Heart left ventricle (tissue), 16 donors: Measurements from ENCODE around the gene SNRPD3. TPM values are rescaled to one million over a fixed set of nuclear protein-coding genes. Genes with fewer than 3 reads are reported as not detected.

Experiments
- ATAC-seq, 4 donors: fragments of 200-7000 bp; cut with Tn5 transposase; one replicate each; pipeline ENCODE4 v1.9.1; 2020 to 2022; ENCODE audit warnings: moderate library complexity in 4 of 4, mild to moderate bottlenecking in 3 of 4, moderate number of reproducible peaks in 1 of 4
- DNase-seq, 5 donors: peaks; one replicate each; pipeline ENCODE4 v3.0.0-alpha.2; 2020
- H3K27ac ChIP-seq, 12 donors: fragments of 200-600 bp; sonication (generic) in 4 of 12; one replicate each; pipeline versions ENCODE4 v1.5.0 to v1.8.0; 2016 to 2022; ENCODE audit warnings: mild to moderate bottlenecking in 2 of 12
- H3K27me3 ChIP-seq, 9 donors: fragments of 200-600 bp; sonication (generic) in 2 of 9; one replicate each; pipeline versions ENCODE4 v1.5.1 to v1.8.0; 2016 to 2022; ENCODE audit warnings: mild to moderate bottlenecking in 3 of 9
- H3K36me3 ChIP-seq, 9 donors: fragments of 200-600 bp; sonication (generic) in 2 of 9; one replicate each; pipeline versions ENCODE4 v1.5.0 to v1.8.0; 2018 to 2022; ENCODE audit warnings: mild to moderate bottlenecking in 2 of 9
- H3K4me1 ChIP-seq, 12 donors: fragments of 200-600 bp; sonication (generic) in 4 of 12; one replicate each; pipeline versions ENCODE4 v1.5.0 to v1.8.0; 2016 to 2022; ENCODE audit warnings: mild to moderate bottlenecking in 3 of 12
- H3K4me3 ChIP-seq, 12 donors: fragments of 200-600 bp; sonication (generic) in 4 of 12; one replicate each; pipeline versions ENCODE4 v1.5.0 to v1.8.0; 2017 to 2022; ENCODE audit warnings: mild to moderate bottlenecking in 9 of 12, moderate library complexity in 4 of 12
- H3K9me3 ChIP-seq, 12 donors: fragments of 200-600 bp; sonication (generic) in 4 of 12; one replicate each; pipeline versions ENCODE4 v1.5.0 to v1.8.0; 2016 to 2022; ENCODE audit warnings: mild to moderate bottlenecking in 1 of 12
- POLR2A ChIP-seq, 2 donors: fragments of 450-650 bp; IDR thresholded peaks; one replicate each; pipeline ENCODE4 v1.6.1; 2017; ENCODE audit warnings: antibody characterized with exemption in 2 of 2, mild to moderate bottlenecking in 2 of 2, moderate library complexity in 2 of 2
- WGBS, 4 donors: extraction: QIAGEN DNeasy Blood & Tissue Kit in 2 of 4; methylation state at CpG; one replicate each; pipeline versions ENCODE4 v1.1.5 to v1.1.7; 2013 to 2018; 5-methylcytosine and 5-hydroxymethylcytosine counted together
- intact Hi-C, 10 donors: fragments of 100-400 bp; cut with DNase I; formaldehyde crosslinking; loops; one replicate each; pipeline versions ENCODE4 v1.11.1 to v1.14.2; 2022
- polyA plus RNA-seq, 2 donors: library from polyadenylated mRNA; stranded (reverse); fragments of 200-250 nt; gene quantifications; one replicate each; pipeline ENCODE4 v1.2.3, GENCODE V29; 2013
- total RNA-seq, 9 donors: library from RNA; depleted of rRNA in 2 of 9; stranded (reverse); fragments of >200 nt in 2 of 9; fragmentation: NEBNext Ultra II Directional in 3 of 9; extraction: Animal tissue kit (Norgen Biotek cat#: 25700) in 3 of 9; gene quantifications; one replicate each; pipeline versions ENCODE4 v1.1.0 to v1.2.4, GENCODE V29; 2016 to 2023
- TF ChIP-seq, protein P1 (sequence below), 12 donors: fragments of 200-600 bp; sonication (generic) in 4 of 12; IDR thresholded peaks; one replicate each; pipeline versions ENCODE4 v1.5.0 to v1.8.0; 2018 to 2022; ENCODE audit warnings: antibody characterized with exemption in 12 of 12, mild to moderate bottlenecking in 5 of 12
- donor health status: ischemic (EF 13 %, LVEDD 7.1; RV severe dilation, severe dysfunction).
- donor health status: healthy with polysubstance abuse.
- donor health status: DM: no; HTN: yes; CAD: no.
- donor health status: DM: no; HTN: no; CAD: no.
- donor health status: ischemic (EF 25% LVEDD 6.9; RV normal size, moderate dysfunction).
- donor health status: ischemic (EF 25% LVEDD 5.7; RV mildly dilated, moderate dysfunction).
- donor health status: healthy.
- donor health status: DM: yes; HTN: yes; CAD: no.
- donor health status: ischemic (EF 35%, LVEDD 5.7; RV mildly dilated, moderate dysfunction).
- donor health status: nonischemic (EF 11% LVEDD 7.7; RV severe dilation, severe dysfunction).
- donor health status: DM: yes; HTN: yes; CAD: no.
- donor health status: PGD.
- donor health status: ischemic (EF 29% LVEDD 5.4; RV normal size, mild dysfunction).
- donor health status: nonischemic (EF 23%, LVEDD 6.1; RV moderate dilation, normal function).

The SNRPD3 gene
- total and polyA plus RNA-seq, 11 donors = 64.8 to 227 (median 74.1) TPM

DNA sequence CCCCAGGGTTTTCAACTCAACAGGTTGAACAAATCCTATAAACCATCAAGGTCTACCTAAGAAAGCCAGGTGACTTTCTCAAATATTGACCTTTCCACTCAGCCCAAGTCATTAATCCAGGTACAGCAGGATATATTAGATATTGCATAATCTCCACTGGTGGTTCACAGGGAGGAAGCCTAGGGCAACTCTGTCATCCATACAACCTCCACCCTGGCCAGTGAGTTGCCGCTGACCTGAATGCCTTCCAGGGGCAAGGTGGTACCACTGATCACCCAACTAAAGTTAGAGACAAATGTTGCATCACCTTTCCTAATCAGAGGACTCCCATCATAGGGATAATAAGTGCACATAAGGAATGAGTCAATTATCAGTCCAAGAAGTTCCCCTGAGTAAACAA is 23.7 kb upstream of the SNRPD3 start:
- DNase-seq = no peak
- 93 to 100% (median 99%) methylated on average over 1 of the region's 1 CpG for WGBS, 4 donors
- peaks cover 0 to 8% (median 0%) of the 10 kb centered on the region in 12 donors for H3K4me1 ChIP-seq
- no peak for ATAC-seq
- no peaks in the 10 kb centered on the region for H3K9me3 ChIP-seq
- peaks cover 0 to 3% (median 0%) of the 10 kb centered on the region in 9 donors for H3K36me3 ChIP-seq
- TF ChIP-seq, protein P1, sequence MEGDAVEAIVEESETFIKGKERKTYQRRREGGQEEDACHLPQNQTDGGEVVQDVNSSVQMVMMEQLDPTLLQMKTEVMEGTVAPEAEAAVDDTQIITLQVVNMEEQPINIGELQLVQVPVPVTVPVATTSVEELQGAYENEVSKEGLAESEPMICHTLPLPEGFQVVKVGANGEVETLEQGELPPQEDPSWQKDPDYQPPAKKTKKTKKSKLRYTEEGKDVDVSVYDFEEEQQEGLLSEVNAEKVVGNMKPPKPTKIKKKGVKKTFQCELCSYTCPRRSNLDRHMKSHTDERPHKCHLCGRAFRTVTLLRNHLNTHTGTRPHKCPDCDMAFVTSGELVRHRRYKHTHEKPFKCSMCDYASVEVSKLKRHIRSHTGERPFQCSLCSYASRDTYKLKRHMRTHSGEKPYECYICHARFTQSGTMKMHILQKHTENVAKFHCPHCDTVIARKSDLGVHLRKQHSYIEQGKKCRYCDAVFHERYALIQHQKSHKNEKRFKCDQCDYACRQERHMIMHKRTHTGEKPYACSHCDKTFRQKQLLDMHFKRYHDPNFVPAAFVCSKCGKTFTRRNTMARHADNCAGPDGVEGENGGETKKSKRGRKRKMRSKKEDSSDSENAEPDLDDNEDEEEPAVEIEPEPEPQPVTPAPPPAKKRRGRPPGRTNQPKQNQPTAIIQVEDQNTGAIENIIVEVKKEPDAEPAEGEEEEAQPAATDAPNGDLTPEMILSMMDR (IDR thresholded peaks at IDR 0.05) = no peak
- TF ChIP-seq POLR2A (IDR thresholded peaks at IDR 0.05) = no peak
- no peak overlapping the region for H3K27ac ChIP-seq
- no peak overlapping the region for H3K4me3 ChIP-seq
- intact Hi-C loops = no loop called here
- no peaks in the 10 kb centered on the region for H3K27me3 ChIP-seq

DNA sequence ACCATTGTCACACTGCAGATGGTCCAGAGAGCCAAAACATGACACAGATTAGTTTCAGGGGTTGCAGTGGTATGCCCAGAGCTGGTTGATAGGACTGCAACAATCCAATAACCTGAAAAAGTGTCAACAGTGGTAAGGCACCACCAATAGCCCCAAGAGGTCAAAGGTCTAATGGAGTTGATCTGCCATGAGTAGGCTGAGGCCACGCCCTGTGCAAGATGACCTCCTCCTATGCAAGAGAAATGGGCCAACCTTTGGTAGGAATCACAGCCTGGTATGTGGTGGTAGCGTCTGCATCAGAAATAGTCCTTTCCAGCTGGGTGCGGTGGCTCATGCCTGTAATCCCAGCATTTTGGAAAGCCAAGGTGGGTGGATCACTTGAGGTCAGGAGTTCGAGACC is 20.5 kb upstream of the SNRPD3 start:
- ATAC-seq = no peak
- TF ChIP-seq, protein P1 (IDR thresholded peaks at IDR 0.05) = no peak
- no peak for TF ChIP-seq POLR2A (IDR thresholded peaks at IDR 0.05)
- Histone ChIP-seq H3K9me3 (no peaks in the 10 kb centered on the region), H3K4me1 (peaks cover 0 to 9% (median 0%) of the 10 kb centered on the region in 12 donors), H3K27ac (no peak overlapping the region), H3K27me3 (no peaks in the 10 kb centered on the region), H3K36me3 (peaks cover 0 to 32% (median 15%) of the 10 kb centered on the region in 9 donors), H3K4me3 (no peak overlapping the region)
- intact Hi-C loops = no loop called here
- no peak for DNase-seq
- 96 to 97% (median 97%) methylated on average over 4 of the region's 4 CpGs for WGBS, 4 donors

DNA sequence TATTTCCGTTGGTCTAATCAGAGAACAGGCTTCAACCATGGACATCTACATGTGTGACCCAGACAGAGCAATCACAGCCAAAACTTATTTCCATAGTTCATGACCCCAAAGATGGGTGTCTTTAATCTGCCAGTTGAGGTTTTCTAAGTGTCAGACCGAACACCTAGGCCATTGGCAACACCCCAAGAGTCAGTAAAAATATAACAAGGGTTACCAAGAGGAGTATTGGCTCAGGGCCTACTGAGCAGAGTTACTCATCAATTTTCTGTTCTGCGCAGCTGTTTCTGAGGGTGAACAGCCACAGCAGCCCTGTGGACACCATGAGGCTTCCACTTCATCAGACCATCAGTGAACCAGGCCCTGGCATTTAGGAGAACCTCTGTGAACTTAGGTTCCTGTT is 19.7 kb upstream of the SNRPD3 start:
- Histone ChIP-seq H3K36me3 (peaks cover 0 to 39% (median 23%) of the 10 kb centered on the region in 9 donors), H3K27ac (no peak overlapping the region), H3K9me3 (no peaks in the 10 kb centered on the region), H3K4me3 (no peak overlapping the region), H3K27me3 (no peaks in the 10 kb centered on the region), H3K4me1 (peaks cover 0 to 15% (median 0%) of the 10 kb centered on the region in 12 donors)
- no peak for TF ChIP-seq POLR2A (IDR thresholded peaks at IDR 0.05)
- TF ChIP-seq, protein P1 (IDR thresholded peaks at IDR 0.05) = no peak
- intact Hi-C loops = no loop called here
- peak in 1 of 4 donors; percentile 20 for ATAC-seq
- DNase-seq = no peak
- 74 to 88% (median 78%) methylated on average over 3 of the region's 3 CpGs for WGBS, 4 donors

DNA sequence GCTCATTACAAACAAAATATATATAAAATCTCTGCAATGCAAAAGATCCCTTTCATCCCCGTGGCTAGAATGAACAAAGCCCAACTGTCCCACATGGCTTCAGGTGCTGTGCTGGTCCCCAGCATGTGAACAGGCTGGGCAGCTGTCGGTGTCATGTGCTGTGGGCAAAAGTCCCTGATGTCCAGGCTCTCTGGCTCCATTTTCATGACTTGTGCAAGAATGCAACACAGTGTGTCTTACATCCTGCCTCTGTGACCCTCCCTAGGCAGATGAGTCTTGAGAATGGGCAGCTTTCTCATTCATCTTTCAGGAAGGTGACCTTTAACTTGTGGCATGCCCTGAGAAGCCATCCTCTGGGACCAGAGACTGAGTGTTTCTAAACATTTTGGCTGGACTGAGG is 15.3 kb upstream of the SNRPD3 start:
- Histone ChIP-seq H3K9me3 (no peaks in the 10 kb centered on the region), H3K27ac (no peak overlapping the region), H3K36me3 (peaks cover 0 to 81% (median 59%) of the 10 kb centered on the region in 9 donors), H3K4me3 (no peak overlapping the region), H3K4me1 (peaks cover 4 to 57% (median 26%) of the 10 kb centered on the region in 12 donors), H3K27me3 (no peaks in the 10 kb centered on the region)
- ATAC-seq = no peak
- TF ChIP-seq POLR2A (IDR thresholded peaks at IDR 0.05) = no peak
- DNase-seq = no peak
- 56 to 82% (median 78%) methylated on average over 2 of the region's 2 CpGs for WGBS, 4 donors
- intact Hi-C loops = no loop called here
